Adrenal gland (tissue), 12 donors: Measurements from ENCODE around the gene SEPTIN7. TPM values are rescaled to one million over a fixed set of nuclear protein-coding genes. Genes with fewer than 3 reads are reported as not detected.

Experiments
- DNase-seq, 7 donors: peaks; one replicate each; pipeline ENCODE4 v3.0.0-alpha.2; 2019 to 2020
- H3K27ac ChIP-seq, 5 donors: fragments of 200-600 bp; sonication (generic) in 4 of 5; 1 replicate in 3 of 5; 2 replicates in 2 of 5; pipeline versions ENCODE4 v1.5.1 to v1.8.0; 2016 to 2020; ENCODE audit warnings: mild to moderate bottlenecking in 1 of 5
- H3K27me3 ChIP-seq: fragments of 200-600 bp; 2 replicates; pipeline ENCODE4 v1.8.0; 2021
- H3K36me3 ChIP-seq, 2 donors: fragments of 200-600 bp; replicated peaks in 1 of 2; 1 replicate in 1 of 2; 2 replicates in 1 of 2; pipeline versions ENCODE4 v1.5.1 to v1.8.0; 2018 to 2022
- H3K4me1 ChIP-seq, 2 donors: fragments of 200-600 bp; replicated peaks in 1 of 2; 1 replicate in 1 of 2; 2 replicates in 1 of 2; pipeline versions ENCODE4 v1.5.1 to v1.8.0; 2018 to 2021
- H3K4me3 ChIP-seq, 4 donors: fragments of 200-600 bp; sonication (generic) in 3 of 4; one replicate each; pipeline ENCODE4 v1.5.1; 2016 to 2018
- H3K9me3 ChIP-seq, 3 donors: fragments of 200-600 bp; sonication (generic) in 1 of 3; replicated peaks in 1 of 3; 1 replicate in 2 of 3; 2 replicates in 1 of 3; pipeline versions ENCODE4 v1.5.1 to v1.8.0; 2016 to 2021
- POLR2A ChIP-seq, 2 donors: fragments of 450-650 bp; IDR thresholded peaks; one replicate each; pipeline ENCODE4 v1.6.1; 2017; ENCODE audit warnings: antibody characterized with exemption in 2 of 2, mild to moderate bottlenecking in 2 of 2, moderate library complexity in 1 of 2
- WGBS, 4 donors: extraction: QIAGEN DNeasy Blood & Tissue Kit in 2 of 4; methylation state at CpG; one replicate each; pipeline versions ENCODE4 v1.1.5 to v1.1.7; 2013 to 2017; 5-methylcytosine and 5-hydroxymethylcytosine counted together
- intact Hi-C, 2 donors: fragments of 100-400 bp; cut with DNase I; formaldehyde crosslinking; loops; one replicate each; pipeline versions ENCODE4 v1.14.1 to v1.15.0; 2022 to 2023
- polyA plus RNA-seq, 3 donors: library from polyadenylated mRNA; stranded (reverse); fragments of 200-250 nt in 2 of 3; fragments of 350-450 nt in 1 of 3; fragmentation: Illumina TruSeq in 1 of 3; extraction: RNeasy Lipid Tissue Mini Kit (QIAGEN cat#74804) in 1 of 3; gene quantifications; one replicate each; pipeline ENCODE4 v1.2.3, GENCODE V29; 2013 to 2014
- total RNA-seq, 9 donors: library from RNA; depleted of rRNA in 4 of 9; stranded (reverse); fragments of >200 nt in 4 of 9; fragments of 120-200 nt in 1 of 9; fragmentation: NEBNext Ultra II Directional in 1 of 9; extraction: Animal tissue kit (Norgen Biotek cat#: 25700) in 1 of 9; gene quantifications; one replicate each; pipeline versions ENCODE4 v1.1.0 to v1.2.4, GENCODE V29; 2013 to 2023
- TF ChIP-seq, protein P1 (sequence below), 6 experiments: fragments of 450-650 bp in 4 of 6; fragments of 200-600 bp in 2 of 6; sonication (generic) in 1 of 6; IDR thresholded peaks; 1 replicate in 5 of 6; 2 replicates in 1 of 6; pipeline versions ENCODE4 v1.5.1 to v1.8.0; 2016 to 2021; ENCODE audit warnings: antibody characterized with exemption in 6 of 6, mild to moderate bottlenecking in 2 of 6, moderate library complexity in 1 of 6
- donor health status: healthy with polysubstance abuse.
- donor health status: Bipolar disorder and iron deficiency.
- donor health status: DM: yes; HTN: yes; CAD: no.
- donor health status: DM: no; HTN: no; CAD: no.
- donor health status: DM: no; HTN: no; CAD: no.
- donor health status: DM: yes; HTN: yes; CAD: no.

SEPTIN7 gene
- total and polyA plus RNA-seq, 12 donors, result 72.3 to 267 (median 155) TPM

DNA sequence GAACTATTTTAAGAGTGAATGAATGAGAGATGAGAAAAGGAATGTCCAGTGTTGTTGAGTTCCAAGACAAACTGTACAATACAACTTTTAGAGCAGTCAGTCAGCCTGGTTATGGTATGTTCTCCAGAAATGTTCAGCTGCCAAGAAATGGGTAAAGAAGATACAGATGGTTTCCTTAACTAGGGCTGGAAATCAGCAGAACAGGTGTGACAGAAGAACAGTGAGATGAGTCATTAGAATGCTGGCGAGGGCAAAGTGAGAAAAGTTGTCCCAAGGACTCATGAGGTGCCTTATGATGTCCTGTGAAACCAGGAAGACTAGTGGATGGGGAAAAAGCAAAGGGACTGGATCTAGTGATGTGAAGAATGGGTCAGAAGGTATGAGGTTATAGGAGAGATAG lies 20.8 kb upstream of the SEPTIN7 start:
- intact Hi-C loops, result no loop called here
- H3K9me3 ChIP-seq, result no peaks in the 10 kb centered on the region
- DNase-seq, result no peak
- H3K4me1 ChIP-seq, result no peaks in the 10 kb centered on the region
- 65 to 93% (median 85%) methylated on average over 1 of the region's 1 CpG for WGBS, 4 donors
- H3K36me3 ChIP-seq, result no peaks in the 10 kb centered on the region
- H3K4me3 ChIP-seq, result no peak overlapping the region
- H3K27me3 ChIP-seq, result no peaks in the 10 kb centered on the region
- H3K27ac ChIP-seq, result no peak overlapping the region
- TF ChIP-seq, protein P1, sequence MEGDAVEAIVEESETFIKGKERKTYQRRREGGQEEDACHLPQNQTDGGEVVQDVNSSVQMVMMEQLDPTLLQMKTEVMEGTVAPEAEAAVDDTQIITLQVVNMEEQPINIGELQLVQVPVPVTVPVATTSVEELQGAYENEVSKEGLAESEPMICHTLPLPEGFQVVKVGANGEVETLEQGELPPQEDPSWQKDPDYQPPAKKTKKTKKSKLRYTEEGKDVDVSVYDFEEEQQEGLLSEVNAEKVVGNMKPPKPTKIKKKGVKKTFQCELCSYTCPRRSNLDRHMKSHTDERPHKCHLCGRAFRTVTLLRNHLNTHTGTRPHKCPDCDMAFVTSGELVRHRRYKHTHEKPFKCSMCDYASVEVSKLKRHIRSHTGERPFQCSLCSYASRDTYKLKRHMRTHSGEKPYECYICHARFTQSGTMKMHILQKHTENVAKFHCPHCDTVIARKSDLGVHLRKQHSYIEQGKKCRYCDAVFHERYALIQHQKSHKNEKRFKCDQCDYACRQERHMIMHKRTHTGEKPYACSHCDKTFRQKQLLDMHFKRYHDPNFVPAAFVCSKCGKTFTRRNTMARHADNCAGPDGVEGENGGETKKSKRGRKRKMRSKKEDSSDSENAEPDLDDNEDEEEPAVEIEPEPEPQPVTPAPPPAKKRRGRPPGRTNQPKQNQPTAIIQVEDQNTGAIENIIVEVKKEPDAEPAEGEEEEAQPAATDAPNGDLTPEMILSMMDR (IDR thresholded peaks at IDR 0.05), result no peak
- TF ChIP-seq POLR2A (IDR thresholded peaks at IDR 0.05), result no peak

DNA sequence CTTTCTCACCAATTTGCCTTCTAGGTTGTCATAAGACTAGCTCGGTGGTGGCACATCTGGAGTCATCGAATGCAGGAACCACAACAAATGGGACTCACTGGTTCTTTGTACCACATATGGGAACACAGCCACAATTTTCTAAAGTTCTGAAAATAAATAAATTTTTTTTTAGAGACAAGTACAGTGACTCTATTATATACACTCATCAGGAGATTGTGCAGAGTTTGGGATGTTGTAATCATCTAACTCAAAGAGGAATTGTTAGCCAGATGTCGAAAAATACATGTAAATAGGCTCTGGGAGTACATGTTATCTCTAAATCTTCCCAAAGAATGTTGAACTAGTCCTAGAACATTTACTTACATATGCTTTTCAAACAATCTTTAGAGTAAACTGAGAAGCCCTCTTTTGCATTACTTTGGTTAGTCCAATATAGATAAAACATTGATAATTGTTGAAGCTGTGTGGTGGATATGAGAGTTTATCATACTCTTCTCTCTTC lies 19.6 kb upstream of the SEPTIN7 start:
- intact Hi-C loops, result no loop called here
- Histone ChIP-seq H3K36me3 (no peaks in the 10 kb centered on the region), H3K27ac (no peak overlapping the region), H3K4me1 (no peaks in the 10 kb centered on the region), H3K4me3 (no peak overlapping the region), H3K27me3 (no peaks in the 10 kb centered on the region), H3K9me3 (no peaks in the 10 kb centered on the region)
- no peak for TF ChIP-seq POLR2A (IDR thresholded peaks at IDR 0.05)
- TF ChIP-seq, protein P1 (IDR thresholded peaks at IDR 0.05), result no peak
- no peak for DNase-seq
- 87 to 91% (median 89%) methylated on average over 3 of the region's 3 CpGs for WGBS, 4 donors

GRCh38 chr7:35781767-35782515 lies 18.9 kb upstream of the SEPTIN7 start:
- Histone ChIP-seq H3K9me3 (no peaks in the 10 kb centered on the region), H3K27ac (no peak overlapping the region), H3K4me3 (no peak overlapping the region), H3K4me1 (no peaks in the 10 kb centered on the region), H3K27me3 (no peaks in the 10 kb centered on the region), H3K36me3 (no peaks in the 10 kb centered on the region)
- TF ChIP-seq POLR2A (IDR thresholded peaks at IDR 0.05), result no peak
- TF ChIP-seq, protein P1 (IDR thresholded peaks at IDR 0.05), result no peak
- intact Hi-C loops, result no loop called here
- DNase-seq, result no peak
- 94 to 97% (median 95%) methylated on average over 9 of the region's 9 CpGs for WGBS, 4 donors

DNA sequence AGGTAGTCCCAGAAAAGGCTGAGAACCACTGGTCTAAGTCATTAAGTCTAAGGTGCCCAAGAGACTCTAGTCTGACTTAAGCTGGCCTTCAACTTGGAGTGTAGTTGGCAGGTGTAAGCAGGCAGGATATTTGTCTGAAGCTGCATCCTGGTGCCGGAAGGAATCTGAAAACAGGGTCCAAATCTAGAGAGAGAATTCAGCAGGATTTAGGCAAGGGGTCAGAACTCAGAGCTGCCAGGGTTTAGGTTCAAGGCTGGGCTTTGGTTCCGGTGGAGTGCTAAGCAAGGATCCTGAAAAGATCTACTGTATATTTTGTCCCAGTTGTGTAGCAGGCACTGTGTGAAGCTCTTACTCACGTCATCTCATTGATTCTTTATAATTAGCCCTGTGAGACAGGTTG lies 16.5 kb upstream of the SEPTIN7 start:
- DNase-seq, result no peak
- intact Hi-C loops, result no loop called here
- H3K4me3 ChIP-seq, result no peak overlapping the region
- H3K27ac ChIP-seq, result no peak overlapping the region
- no peaks in the 10 kb centered on the region for H3K27me3 ChIP-seq
- whole genome bisulfite sequencing, 4 donors, result 87 to 93% (median 90%) methylated on average over 3 of the region's 3 CpGs
- no peaks in the 10 kb centered on the region for H3K36me3 ChIP-seq
- no peak for TF ChIP-seq POLR2A (IDR thresholded peaks at IDR 0.05)
- TF ChIP-seq, protein P1 (IDR thresholded peaks at IDR 0.05), result no peak
- no peaks in the 10 kb centered on the region for H3K9me3 ChIP-seq
- H3K4me1 ChIP-seq, result no peaks in the 10 kb centered on the region
